ENCODE results near the gene NDUFAF8. TPM values are rescaled to one million over a fixed set of nuclear protein-coding genes. Genes with fewer than 3 reads are reported as not detected.

NDUFAF8 gene
- total and polyA plus RNA-seq, 2 donors (not counting 1 experiment from before 2014, with no cell fraction given), result 41.7 to 42.6 TPM

DNA sequence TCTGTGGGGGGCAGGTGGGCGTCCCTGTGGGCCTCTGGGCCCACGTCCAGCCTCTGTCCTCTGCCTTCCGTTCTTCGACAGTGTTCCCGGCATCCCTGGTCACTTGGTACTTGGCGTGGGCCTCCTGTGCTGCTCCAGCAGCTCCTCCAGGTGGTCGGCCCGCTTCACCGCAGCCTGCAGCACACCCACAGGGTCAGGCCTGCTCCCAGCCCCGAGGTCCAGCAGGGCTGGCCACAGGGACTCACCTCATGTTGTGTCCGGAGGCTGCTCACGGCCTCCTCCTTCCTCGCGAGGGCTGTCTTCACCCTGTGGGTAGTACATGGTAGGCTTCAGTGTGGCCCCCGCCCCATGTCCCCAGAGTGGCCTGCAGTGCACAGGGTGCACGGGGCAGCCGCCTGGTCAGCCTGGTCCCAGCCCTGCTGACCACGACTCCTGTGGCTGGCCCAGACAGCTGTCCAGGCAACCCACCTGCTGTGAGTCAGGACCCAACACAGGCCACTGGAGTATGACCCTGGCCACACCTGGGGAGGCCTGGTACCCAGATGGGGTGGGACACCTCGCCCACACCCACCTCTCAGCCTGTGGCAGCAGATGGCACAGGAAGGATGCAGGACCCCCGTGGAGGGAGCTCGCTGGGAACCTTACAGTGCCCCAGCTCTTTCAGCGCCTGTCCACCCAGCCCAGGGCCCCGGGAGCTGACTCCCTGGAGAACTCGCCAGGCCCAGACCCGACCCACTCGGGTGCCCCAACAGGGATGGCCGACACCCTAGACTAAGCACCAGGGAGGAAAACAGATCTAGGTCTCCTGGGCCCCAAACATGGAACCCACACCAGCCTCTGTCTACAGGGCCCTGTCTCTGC lies 49.2 kb upstream of the NDUFAF8 start:
- DNase-seq, result no peak

DNA sequence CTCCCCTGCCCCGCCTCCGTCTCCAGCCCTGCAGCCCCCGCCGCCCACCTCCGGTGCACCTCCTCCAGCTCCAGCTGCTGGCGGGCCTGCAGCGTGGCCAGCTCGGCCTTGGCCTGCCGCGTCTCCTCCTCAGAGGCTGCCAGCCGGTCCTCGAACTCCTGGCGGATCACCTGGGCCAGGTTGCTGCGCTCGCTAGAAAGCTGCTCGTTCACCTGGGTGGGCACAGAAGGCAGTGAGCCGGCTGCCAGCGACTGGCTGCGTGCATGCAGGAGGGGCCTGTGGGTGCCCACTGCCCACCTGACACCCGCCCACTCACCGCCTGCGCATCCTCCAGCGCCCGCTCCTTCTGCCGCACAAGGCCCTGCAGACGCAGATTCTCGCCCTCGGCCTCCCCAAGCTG lies 48.5 kb upstream of the NDUFAF8 start:
- Mint-ChIP-seq H3K4me3 (no peak overlapping the region), H3K9me3 (ENCODE audit: insufficient read depth) (no peaks in the 10 kb centered on the region), H3K27ac (no peak overlapping the region), H3K27me3 (no peaks in the 10 kb centered on the region), H3K4me1 (no peaks in the 10 kb centered on the region)
- Histone ChIP-seq H3K4me2 (replicated peaks; ENCODE audit: low read depth, low read length, poor library complexity, severe bottlenecking) (no peak overlapping the region), H3K4me3 (ENCODE audit: control extremely low read depth in 1 of 5, extremely low read depth in 1 of 5, insufficient read depth in 1 of 5, low read depth in 2 of 5, low read length in 4 of 5) (no peak overlapping the region), H4K20me1 (ENCODE audit: control insufficient read depth, insufficient read depth, low read length, poor library complexity, severe bottlenecking) (no peaks in the 10 kb centered on the region), H3K9me3 (ENCODE audit: control extremely low read depth in 1 of 3, control insufficient read depth in 2 of 3, insufficient read depth in 1 of 3, low read length in 2 of 3) (no peaks in the 10 kb centered on the region), H3K27me3 (replicated peaks in 1 of 4; ENCODE audit: control extremely low read depth in 1 of 4, control insufficient read depth in 3 of 4, insufficient read depth in 4 of 4, low read length in 3 of 4) (no peaks in the 10 kb centered on the region), H3K36me3 (replicated peaks in 1 of 2; ENCODE audit: control extremely low read depth in 1 of 2, control insufficient read depth in 1 of 2, extremely low read depth in 1 of 2, insufficient read depth in 2 of 2, low read length in 1 of 2) (peaks cover 0 to 2% of the 10 kb centered on the region in 2 experiments), H3K79me2 (ENCODE audit: control insufficient read depth, insufficient read depth, low read length) (no peaks in the 10 kb centered on the region), H3K9ac (ENCODE audit: low read length) (no peak overlapping the region), H2AFZ (ENCODE audit: insufficient read depth, low read depth, low read length, poor library complexity, severe bottlenecking) (no peak overlapping the region), H3K4me1 (ENCODE audit: control insufficient read depth in 2 of 2, insufficient read depth in 2 of 2, low read length in 2 of 2) (no peaks in the 10 kb centered on the region), H3K27ac (ENCODE audit: low read length in 2 of 2) (no peak overlapping the region)
- no peak for DNase-seq
- no peak for ATAC-seq (ENCODE audit: low read depth)
- POLR2A ChIA-PET, result no interaction called here
- WGBS (ENCODE audit: insufficient coverage), result 97% methylated on average over 28 of the region's 28 CpGs
- no peak for TF ChIP-seq EZH2 (IDR thresholded peaks at IDR 0.05; ENCODE audit: borderline replicate concordance, insufficient read depth, low read depth, low read length, poor library complexity, severe bottlenecking)
- TF ChIP-seq CTCF (IDR thresholded peaks at IDR 0.05), result no peak
- intact Hi-C loops (cut with micrococcal nuclease), result no loop called here
- CTCF ChIA-PET, result interaction anchor here (0.6 to 1.2 kb wide), 2 partner anchors 9 to 434 kb away, joined by 3 read pairs; no protein-coding TSS in a partner anchor

More for the DNA sequence above, 49.2 kb upstream of the NDUFAF8 start:
- Histone ChIP-seq H3K27ac (ENCODE audit: low read length in 2 of 2) (no peak overlapping the region), H3K9me3 (ENCODE audit: control extremely low read depth in 1 of 3, control insufficient read depth in 2 of 3, insufficient read depth in 1 of 3, low read length in 2 of 3) (no peaks in the 10 kb centered on the region), H3K9ac (ENCODE audit: low read length) (no peak overlapping the region), H3K36me3 (replicated peaks in 1 of 2; ENCODE audit: control extremely low read depth in 1 of 2, control insufficient read depth in 1 of 2, extremely low read depth in 1 of 2, insufficient read depth in 2 of 2, low read length in 1 of 2) (no peaks in the 10 kb centered on the region), H4K20me1 (ENCODE audit: control insufficient read depth, insufficient read depth, low read length, poor library complexity, severe bottlenecking) (no peaks in the 10 kb centered on the region), H3K27me3 (replicated peaks in 1 of 4; ENCODE audit: control extremely low read depth in 1 of 4, control insufficient read depth in 3 of 4, insufficient read depth in 4 of 4, low read length in 3 of 4) (no peaks in the 10 kb centered on the region), H3K4me1 (ENCODE audit: control insufficient read depth in 2 of 2, insufficient read depth in 2 of 2, low read length in 2 of 2) (no peaks in the 10 kb centered on the region), H3K4me3 (ENCODE audit: control extremely low read depth in 1 of 5, extremely low read depth in 1 of 5, insufficient read depth in 1 of 5, low read depth in 2 of 5, low read length in 4 of 5) (no peak overlapping the region), H2AFZ (ENCODE audit: insufficient read depth, low read depth, low read length, poor library complexity, severe bottlenecking) (no peak overlapping the region), H3K4me2 (replicated peaks; ENCODE audit: low read depth, low read length, poor library complexity, severe bottlenecking) (no peak overlapping the region), H3K79me2 (ENCODE audit: control insufficient read depth, insufficient read depth, low read length) (no peaks in the 10 kb centered on the region)
- Mint-ChIP-seq H3K4me3 (no peak overlapping the region), H3K27ac (no peak overlapping the region), H3K27me3 (no peaks in the 10 kb centered on the region), H3K4me1 (no peaks in the 10 kb centered on the region), H3K9me3 (ENCODE audit: insufficient read depth) (no peaks in the 10 kb centered on the region)
- no peak for ATAC-seq (ENCODE audit: low read depth)
- CTCF ChIA-PET, result interaction anchor here (1.2 kb wide), 1 partner anchor 10 kb away, joined by 3 read pairs; no protein-coding TSS in a partner anchor
- intact Hi-C loops (cut with micrococcal nuclease), result no loop called here
- WGBS (ENCODE audit: insufficient coverage), result 95% methylated on average over 27 of the region's 27 CpGs
- no peak for TF ChIP-seq EZH2 (IDR thresholded peaks at IDR 0.05; ENCODE audit: borderline replicate concordance, insufficient read depth, low read depth, low read length, poor library complexity, severe bottlenecking)
- POLR2A ChIA-PET, result no interaction called here

All from B cell (primary cell).